HT1080 (cell line): Measurements from ENCODE around the gene COQ10B. TPM values are rescaled to one million over a fixed set of nuclear protein-coding genes. Genes with fewer than 3 reads are reported as not detected.
"Not testable (repeated sequence)": the region's sequence is repeated elsewhere in the genome, so short reads cannot be mapped to it uniquely, and the experiment has no call there.

Source experiments
- DNase-seq: peaks from one replicate; pipeline ENCODE4 v3.0.0-alpha.2; 2015; ENCODE audit warnings: low read depth
- total RNA-seq: library from RNA; depleted of rRNA; stranded (reverse); fragments of >200 nt; shearing (Covaris generic); gene quantifications from 2 replicates; pipeline ENCODE4 v1.2.3, GENCODE V29; 2014

The COQ10B gene
- total RNA-seq, 1 experiment from 2014 or later: 22.3 TPM

- DNase-seq: no peak
Measured at GRCh38 chr2:197450465-197450864, 2.9 kb upstream of the COQ10B start.

GRCh38 chr2:197450935-197451358 is 2.4 kb upstream of the COQ10B start:
- peak; percentile 30 for DNase-seq

- no peak for DNase-seq
Measured at GRCh38 chr2:197452754-197453122, 614 bp upstream of the COQ10B start.

- no peak for DNase-seq
Measured at GRCh38 chr2:197453914-197454398, 604 bp downstream of the COQ10B start.

- DNase-seq: no peak
Measured at GRCh38 chr2:197454923-197455322, 1.6 kb downstream of the COQ10B start.

- no peak for DNase-seq
Measured at GRCh38 chr2:197455428-197455827, 2.1 kb downstream of the COQ10B start.

- no peak for DNase-seq
Measured at GRCh38 chr2:197460649-197461048, 7.3 kb downstream of the COQ10B start.

GRCh38 chr2:197461057-197461456 is 7.7 kb downstream of the COQ10B start:
- DNase-seq: no peak

- DNase-seq: no peak
Measured at GRCh38 chr2:197464175-197464574, 10.8 kb downstream of the COQ10B start.

- no peak for DNase-seq
Measured at GRCh38 chr2:197472166-197472565, 18.8 kb downstream of the COQ10B start.

- no peak for DNase-seq
Measured at GRCh38 chr2:197477797-197478196, 24.4 kb downstream of the COQ10B start.

- no peak for DNase-seq
Measured at GRCh38 chr2:197480165-197481036, 27.0 kb downstream of the COQ10B start.

- DNase-seq: not testable (repeated sequence)
Measured at GRCh38 chr2:197484248-197484647, 30.9 kb downstream of the COQ10B start.

- DNase-seq: no peak
Measured at GRCh38 chr2:197486175-197486574, 32.8 kb downstream of the COQ10B start.

GRCh38 chr2:197487385-197487784 is 34.0 kb downstream of the COQ10B start:
- DNase-seq: no peak

- no peak for DNase-seq
Measured at GRCh38 chr2:197495433-197496134, 42.2 kb downstream of the COQ10B start.

- no peak for DNase-seq
Measured at GRCh38 chr2:197496695-197497094, 43.3 kb downstream of the COQ10B start.

- DNase-seq: no peak
Measured at GRCh38 chr2:197497326-197497725, 44.0 kb downstream of the COQ10B start.

GRCh38 chr2:197498235-197498936 is 45.0 kb downstream of the COQ10B start:
- no peak for DNase-seq

- peak; percentile 55 for DNase-seq
Measured at GRCh38 chr2:197498937-197499593, 45.7 kb downstream of the COQ10B start.
